ENCODE results near the gene LBHD1. TPM values are rescaled to one million over a fixed set of nuclear protein-coding genes. Genes with fewer than 3 reads are reported as not detected.

Gene LBHD1
- total RNA-seq (2014; rRNA removed; shearing (Covaris generic)), result 2.1 and 10.1 TPM in 2 replicates

GRCh38 chr11:62671608-62672389 lies at the start of gene LBHD1, which contains the start of gene UQCC3:
LBHD1 (minus strand) TSS chr11:62672267; CDS start chr11:62670031, 2,236 bp downstream.
UQCC3 (plus strand) TSS chr11:62671673; CDS start chr11:62671746, 73 bp downstream.
- H3K27ac ChIP-seq, result peak within 1 kb of the TSS; percentile 52
- peaks cover 67% of the 10 kb centered on the region for H3K36me3 ChIP-seq
- H3K27me3 ChIP-seq (replicated peaks), result no peaks in the 10 kb centered on the region
- no peaks in the 10 kb centered on the region for H3K9me3 ChIP-seq (replicated peaks)
- DNase-seq (ENCODE audit: low read depth in 1 of 2, low spot score in 2 of 2), result peak; percentile 90 to 95
- peak within 1 kb of the TSS; percentile 59 for H3K4me3 ChIP-seq
- H3K4me1 ChIP-seq (replicated peaks), result peaks cover 20% of the 10 kb centered on the region

- Histone ChIP-seq H3K36me3 (peaks cover 97% of the 10 kb centered on the region), H3K27me3 (replicated peaks) (no peaks in the 10 kb centered on the region), H3K27ac (no peak overlapping the region), H3K4me1 (replicated peaks) (peaks cover 7% of the 10 kb centered on the region), H3K9me3 (replicated peaks) (no peaks in the 10 kb centered on the region), H3K4me3 (no peak overlapping the region)
- no peak for DNase-seq (ENCODE audit: low read depth in 1 of 2, low spot score in 2 of 2)
These were observed 47.4 kb upstream of the LBHD1 start for GRCh38 chr11:62719302-62719978.

GRCh38 chr11:62716816-62717215 lies 44.7 kb upstream of the LBHD1 start:
- H3K27ac ChIP-seq, result no peak overlapping the region
- no peaks in the 10 kb centered on the region for H3K27me3 ChIP-seq (replicated peaks)
- no peaks in the 10 kb centered on the region for H3K9me3 ChIP-seq (replicated peaks)
- H3K36me3 ChIP-seq, result peaks cover 95% of the 10 kb centered on the region
- DNase-seq (ENCODE audit: low read depth in 1 of 2, low spot score in 2 of 2), result no peak
- no peak overlapping the region for H3K4me3 ChIP-seq
- H3K4me1 ChIP-seq (replicated peaks), result no peaks in the 10 kb centered on the region

- DNase-seq (ENCODE audit: low read depth in 1 of 2, low spot score in 2 of 2), result no peak
- Histone ChIP-seq H3K27me3 (replicated peaks) (no peaks in the 10 kb centered on the region), H3K4me1 (replicated peaks) (no peaks in the 10 kb centered on the region), H3K4me3 (no peak overlapping the region), H3K27ac (no peak overlapping the region), H3K9me3 (replicated peaks) (no peaks in the 10 kb centered on the region), H3K36me3 (peaks cover 95% of the 10 kb centered on the region)
These were observed 44.1 kb upstream of the LBHD1 start for GRCh38 chr11:62716206-62716605.

- Histone ChIP-seq H3K4me1 (replicated peaks) (peaks cover under 1% of the 10 kb centered on the region; the same call in 1 of the 2 replicates), H3K9me3 (replicated peaks) (no peaks in the 10 kb centered on the region), H3K36me3 (peaks cover 95% of the 10 kb centered on the region), H3K27ac (no peak overlapping the region), H3K4me3 (no peak overlapping the region), H3K27me3 (replicated peaks) (no peaks in the 10 kb centered on the region)
- no peak for DNase-seq (ENCODE audit: low read depth in 1 of 2, low spot score in 2 of 2)
These were observed 43.4 kb upstream of the LBHD1 start for GRCh38 chr11:62715150-62716130.

GRCh38 chr11:62713343-62713742 lies 41.3 kb upstream of the LBHD1 start:
- Histone ChIP-seq H3K36me3 (peaks cover 93% of the 10 kb centered on the region), H3K4me1 (replicated peaks) (peaks cover 17% of the 10 kb centered on the region), H3K4me3 (no peak overlapping the region), H3K27me3 (replicated peaks) (no peaks in the 10 kb centered on the region), H3K27ac (no peak overlapping the region), H3K9me3 (replicated peaks) (no peaks in the 10 kb centered on the region)
- no peak for DNase-seq (ENCODE audit: low read depth in 1 of 2, low spot score in 2 of 2)

GRCh38 chr11:62712861-62713260 lies 40.8 kb upstream of the LBHD1 start:
- H3K4me3 ChIP-seq, result no peak overlapping the region
- no peak overlapping the region for H3K27ac ChIP-seq
- H3K36me3 ChIP-seq, result peaks cover 91% of the 10 kb centered on the region
- H3K27me3 ChIP-seq (replicated peaks), result no peaks in the 10 kb centered on the region
- H3K9me3 ChIP-seq (replicated peaks), result no peaks in the 10 kb centered on the region
- no peak for DNase-seq (ENCODE audit: low read depth in 1 of 2, low spot score in 2 of 2)
- H3K4me1 ChIP-seq (replicated peaks), result peaks cover 17% of the 10 kb centered on the region

GRCh38 chr11:62712276-62712812 lies 40.3 kb upstream of the LBHD1 start:
- peaks cover 91% of the 10 kb centered on the region for H3K36me3 ChIP-seq
- H3K27me3 ChIP-seq (replicated peaks), result no peaks in the 10 kb centered on the region
- no peaks in the 10 kb centered on the region for H3K9me3 ChIP-seq (replicated peaks)
- no peak overlapping the region for H3K27ac ChIP-seq
- no peak for DNase-seq (ENCODE audit: low read depth in 1 of 2, low spot score in 2 of 2)
- no peak overlapping the region for H3K4me3 ChIP-seq
- H3K4me1 ChIP-seq (replicated peaks), result peaks cover 17% of the 10 kb centered on the region

- H3K27me3 ChIP-seq (replicated peaks), result no peaks in the 10 kb centered on the region
- DNase-seq (ENCODE audit: low read depth in 1 of 2, low spot score in 2 of 2), result no peak
- H3K27ac ChIP-seq, result peak overlapping the region; percentile 72
- peaks cover 89% of the 10 kb centered on the region for H3K36me3 ChIP-seq
- peaks cover 30% of the 10 kb centered on the region for H3K4me1 ChIP-seq (replicated peaks)
- H3K9me3 ChIP-seq (replicated peaks), result no peaks in the 10 kb centered on the region
- peak overlapping the region; percentile 33 for H3K4me3 ChIP-seq
These were observed 37.9 kb upstream of the LBHD1 start for GRCh38 chr11:62710001-62710345.

GRCh38 chr11:62709247-62710000 lies 37.4 kb upstream of the LBHD1 start:
- Histone ChIP-seq H3K27me3 (replicated peaks) (no peaks in the 10 kb centered on the region), H3K36me3 (peaks cover 90% of the 10 kb centered on the region), H3K9me3 (replicated peaks) (no peaks in the 10 kb centered on the region), H3K27ac (peak overlapping the region; percentile 72), H3K4me1 (replicated peaks) (peaks cover 30% of the 10 kb centered on the region), H3K4me3 (peak overlapping the region; percentile 33)
- DNase-seq (ENCODE audit: low read depth in 1 of 2, low spot score in 2 of 2), result peak; percentile 95 to 99

GRCh38 chr11:62708793-62709192 lies 36.7 kb upstream of the LBHD1 start:
- Histone ChIP-seq H3K4me3 (peak overlapping the region; percentile 33), H3K4me1 (replicated peaks) (peaks cover 30% of the 10 kb centered on the region), H3K27ac (peak overlapping the region; percentile 28), H3K36me3 (peaks cover 88% of the 10 kb centered on the region), H3K27me3 (replicated peaks) (no peaks in the 10 kb centered on the region), H3K9me3 (replicated peaks) (no peaks in the 10 kb centered on the region)
- DNase-seq (ENCODE audit: low read depth in 1 of 2, low spot score in 2 of 2), result no peak

- no peak overlapping the region for H3K27ac ChIP-seq
These were observed 36.3 kb upstream of the LBHD1 start for GRCh38 chr11:62708392-62708791.

More at GRCh38 chr11:62708392-62708791, 36.3 kb upstream of the LBHD1 start:
- peaks cover 30% of the 10 kb centered on the region for H3K4me1 ChIP-seq (replicated peaks)
- no peaks in the 10 kb centered on the region for H3K9me3 ChIP-seq (replicated peaks)
- H3K36me3 ChIP-seq, result peaks cover 86% of the 10 kb centered on the region
- H3K4me3 ChIP-seq, result no peak overlapping the region
- no peaks in the 10 kb centered on the region for H3K27me3 ChIP-seq (replicated peaks)
- no peak for DNase-seq (ENCODE audit: low read depth in 1 of 2, low spot score in 2 of 2)
